ENCODE measurements around the gene COX19. TPM values are rescaled to one million over a fixed set of nuclear protein-coding genes. Genes with fewer than 3 reads are reported as not detected.

Gene COX19
- total and polyA plus RNA-seq, 2 of the 13 experiments (the other 11 are each of a cell fraction or from before 2014, with no cell fraction given) = 11.5 to 21.7 TPM

DNA sequence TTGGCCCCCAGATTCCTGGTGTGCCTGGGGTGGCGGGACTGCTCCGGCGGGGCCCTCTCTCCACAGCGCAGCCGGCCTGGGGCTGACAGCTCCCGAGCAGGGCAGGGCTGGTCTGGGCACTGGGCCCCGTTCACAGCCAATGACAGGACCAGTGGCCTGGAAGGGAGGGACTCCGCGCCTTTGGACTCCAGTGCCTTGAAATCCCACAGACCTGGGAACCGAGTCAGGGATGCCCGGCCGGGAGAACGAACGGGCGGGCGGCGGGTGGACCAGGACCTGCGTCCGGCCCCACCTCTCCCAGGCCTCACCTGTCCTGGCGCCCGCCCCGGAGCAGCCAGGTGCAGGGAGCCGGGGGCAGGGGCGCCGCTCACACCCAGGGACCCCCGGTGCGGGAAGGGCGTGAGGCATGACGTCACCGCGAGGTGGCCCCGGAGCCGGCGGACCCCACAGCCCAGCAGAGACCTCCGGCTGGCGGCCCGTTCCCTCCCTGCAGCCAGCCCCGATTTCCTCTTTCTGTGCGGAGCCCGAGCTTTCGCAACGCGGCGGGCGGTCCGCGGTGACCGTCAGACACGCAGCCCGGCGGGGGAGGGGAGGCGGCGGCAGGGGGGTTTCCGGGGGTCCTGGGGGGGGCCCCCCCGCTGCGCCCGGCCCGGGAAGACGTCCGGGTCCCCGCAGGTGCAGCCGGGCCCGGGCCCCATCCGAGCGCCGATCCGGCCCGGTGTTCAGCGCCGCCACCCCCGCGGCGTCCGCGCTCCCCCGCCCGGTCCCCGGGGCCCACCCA, 21.6 kb downstream of the COX19 start (continued):
- TF ChIP-seq NFE2L1 (CRISPR knock-in tag; IDR thresholded peaks at IDR 0.05; ENCODE audit: borderline replicate concordance) (no peak), ZSCAN12 (CRISPR knock-in tag; IDR thresholded peaks at IDR 0.05) (no peak), ZNF230 (CRISPR knock-in tag; IDR thresholded peaks at IDR 0.05) (no peak), RARG (CRISPR knock-in tag; IDR thresholded peaks at IDR 0.05; ENCODE audit: low read depth) (no peak), ZNF484 (CRISPR knock-in tag; IDR thresholded peaks at IDR 0.05; ENCODE audit: borderline replicate concordance, low read depth) (no peak), CREB1 (IDR thresholded peaks at IDR 0.05) (peak; percentile 94), CREB1 (CRISPR knock-in tag; IDR thresholded peaks at IDR 0.05) (no peak), RXRB (CRISPR knock-in tag; IDR thresholded peaks at IDR 0.05; ENCODE audit: borderline replicate concordance) (no peak), HOXA5 (CRISPR knock-in tag; IDR thresholded peaks at IDR 0.05) (no peak), THAP9 (CRISPR knock-in tag; IDR thresholded peaks at IDR 0.05; ENCODE audit: borderline replicate concordance) (peak; percentile 41), E2F5 (CRISPR knock-in tag; conservative IDR thresholded peaks at IDR 0.05) (no peak), GFI1 (CRISPR knock-in tag; IDR thresholded peaks at IDR 0.05; ENCODE audit: borderline replicate concordance) (no peak), SIN3A (IDR thresholded peaks at IDR 0.05; ENCODE audit: borderline replicate concordance, low read depth, low read length) (no peak; the same call in 1 of the 2 replicates), PHF20 (CRISPR knock-in tag; IDR thresholded peaks at IDR 0.05) (no peak), ZNF263 (CRISPR knock-in tag; IDR thresholded peaks at IDR 0.05) (no peak), U2AF2 (IDR thresholded peaks at IDR 0.05; ENCODE audit: low read depth, low read length) (no peak), SOX6 (IDR thresholded peaks at IDR 0.05) (no peak), SOX6 (CRISPR knock-in tag; IDR thresholded peaks at IDR 0.05) (no peak), GTF3A (CRISPR knock-in tag; conservative IDR thresholded peaks at IDR 0.05) (no peak), AKNA (CRISPR knock-in tag; IDR thresholded peaks at IDR 0.05; ENCODE audit: borderline replicate concordance) (no peak), JDP2 (CRISPR knock-in tag; IDR thresholded peaks at IDR 0.05; ENCODE audit: borderline replicate concordance) (no peak), HOXA7 (CRISPR knock-in tag; IDR thresholded peaks at IDR 0.05) (no peak), HMGA1 (CRISPR knock-in tag; conservative IDR thresholded peaks at IDR 0.05) (no peak)
